Measurements from ENCODE around the gene CD300LD.

Gene CD300LD

GRCh38 chr17:74607221-74607620, 15.1 kb upstream of the CD300LD start:
- no peak for DNase-seq (ENCODE audit: low read depth in 3 of 3, low spot score in 1 of 3)

GRCh38 chr17:74606050-74606449, 14.0 kb upstream of the CD300LD start:
- DNase-seq (ENCODE audit: low read depth in 3 of 3, low spot score in 1 of 3), result no peak

GRCh38 chr17:74605361-74605760, 13.3 kb upstream of the CD300LD start:
- no peak for DNase-seq (ENCODE audit: low read depth in 3 of 3, low spot score in 1 of 3)

- no peak for DNase-seq (ENCODE audit: low read depth in 3 of 3, low spot score in 1 of 3)
These were observed 12.7 kb upstream of the CD300LD start for GRCh38 chr17:74604761-74605160.

- no peak for DNase-seq (ENCODE audit: low read depth in 3 of 3, low spot score in 1 of 3)
These were observed 12.1 kb upstream of the CD300LD start for GRCh38 chr17:74604200-74604599.

GRCh38 chr17:74603746-74604145, 11.7 kb upstream of the CD300LD start:
- no peak for DNase-seq (ENCODE audit: low read depth in 3 of 3, low spot score in 1 of 3)

- no peak for DNase-seq (ENCODE audit: low read depth in 3 of 3, low spot score in 1 of 3)
These were observed 11.1 kb upstream of the CD300LD start for GRCh38 chr17:74603037-74603635.

- DNase-seq (ENCODE audit: low read depth in 3 of 3, low spot score in 1 of 3), result no peak
These were observed 10.0 kb upstream of the CD300LD start for GRCh38 chr17:74601944-74602572.

- no peak for DNase-seq (ENCODE audit: low read depth in 3 of 3, low spot score in 1 of 3)
These were observed 7.4 kb upstream of the CD300LD start for GRCh38 chr17:74599448-74599939.

GRCh38 chr17:74599023-74599399, 6.9 kb upstream of the CD300LD start:
- no peak for DNase-seq (ENCODE audit: low read depth in 3 of 3, low spot score in 1 of 3)

GRCh38 chr17:74598346-74599022, 6.4 kb upstream of the CD300LD start:
- DNase-seq (ENCODE audit: low read depth in 3 of 3, low spot score in 1 of 3), result no peak

GRCh38 chr17:74597069-74597790, 5.1 kb upstream of the CD300LD start:
- no peak for DNase-seq (ENCODE audit: low read depth in 3 of 3, low spot score in 1 of 3)

- no peak for DNase-seq (ENCODE audit: low read depth in 3 of 3, low spot score in 1 of 3)
These were observed 3.1 kb upstream of the CD300LD start for GRCh38 chr17:74595037-74595750.

GRCh38 chr17:74591503-74591902, 580 bp downstream of the CD300LD start:
- DNase-seq (ENCODE audit: low read depth in 3 of 3, low spot score in 1 of 3), result no peak

GRCh38 chr17:74585711-74586110, 6.4 kb downstream of the CD300LD start:
- no peak for DNase-seq (ENCODE audit: low read depth in 3 of 3, low spot score in 1 of 3)

GRCh38 chr17:74584292-74585060, 7.6 kb downstream of the CD300LD start:
- DNase-seq (ENCODE audit: low read depth in 3 of 3, low spot score in 1 of 3), result no peak

GRCh38 chr17:74582633-74583032, 9.4 kb downstream of the CD300LD start:
- no peak for DNase-seq (ENCODE audit: low read depth in 3 of 3, low spot score in 1 of 3)

GRCh38 chr17:74579900-74580299, 12.2 kb downstream of the CD300LD start:
- no peak for DNase-seq (ENCODE audit: low read depth in 3 of 3, low spot score in 1 of 3)

GRCh38 chr17:74578979-74579378, 13.1 kb downstream of the CD300LD start:
- no peak for DNase-seq (ENCODE audit: low read depth in 3 of 3, low spot score in 1 of 3)

- DNase-seq (ENCODE audit: low read depth in 3 of 3, low spot score in 1 of 3), result no peak
These were observed 17.5 kb downstream of the CD300LD start for GRCh38 chr17:74574489-74575142.

Data from stimulated activated CD4-positive, alpha-beta T cell treated with anti-CD3 and anti-CD28 coated beads, TNF-alpha, amount 100 ng/mL, for 1 hour (primary cell).